Kidney glomerular epithelial cell (primary cell): ENCODE measurements around the gene ZCCHC12.
A peak's percentile ranks its signal among the peaks of the same experiment; 100 is the strongest.
"Not testable (repeated sequence)": the region's sequence is repeated elsewhere in the genome, so short reads cannot be mapped to it uniquely, and the experiment has no call there.

Experiments
- DNase-seq: peaks from one replicate; lab custom pipeline; 2025; lab: John Stamatoyannopoulos, UW

Gene ZCCHC12

DNA sequence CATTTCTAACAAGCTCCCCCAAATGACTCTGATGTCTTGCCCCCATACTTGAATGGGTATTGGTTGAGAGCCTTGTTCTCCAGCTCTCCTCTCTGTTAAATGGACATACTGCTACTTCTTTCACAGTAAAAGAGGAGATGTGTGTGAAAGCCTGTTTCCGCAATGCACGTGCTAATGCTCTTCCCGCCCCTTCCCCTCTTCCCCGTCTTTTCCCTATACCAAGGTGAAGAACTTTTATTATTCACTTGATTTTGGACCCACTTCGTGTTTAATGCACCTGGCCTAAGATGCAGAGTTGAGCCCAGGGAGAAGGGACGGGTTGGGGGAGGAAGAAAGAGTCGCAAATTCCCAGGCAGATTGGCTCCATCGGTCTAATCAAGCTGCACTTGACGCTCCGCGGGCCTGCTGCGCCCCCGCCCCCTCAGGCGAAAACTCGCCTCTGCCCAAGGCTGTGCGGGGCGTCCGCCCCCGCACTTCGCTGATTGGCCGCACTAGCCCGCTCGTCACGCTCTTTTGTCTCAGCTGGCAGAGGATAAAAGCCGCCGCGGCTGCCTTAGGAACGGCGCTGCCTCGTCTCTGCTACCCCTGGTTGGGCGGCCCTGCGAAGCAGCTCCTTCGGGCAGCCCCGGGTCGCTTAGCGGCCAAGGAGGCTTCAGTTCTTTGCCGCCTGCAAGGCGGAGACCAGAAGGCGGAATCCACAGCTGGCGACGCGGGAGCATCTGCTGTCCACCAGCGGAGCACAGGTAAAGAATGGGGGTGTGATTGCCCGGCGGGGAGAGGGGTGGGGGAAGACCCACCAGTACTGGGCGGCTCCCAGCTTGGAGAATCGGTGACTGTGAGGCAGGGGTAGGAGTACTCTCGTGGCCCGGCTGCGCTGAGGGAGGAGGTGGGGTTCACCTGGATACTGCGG lies at the start of gene ZCCHC12:
Gene ZCCHC12 (plus strand): TSS at position 562 of the 910 bp plus-strand sequence. CDS start 1,421 bp downstream, outside the sequence.
- no peak for DNase-seq

DNA sequence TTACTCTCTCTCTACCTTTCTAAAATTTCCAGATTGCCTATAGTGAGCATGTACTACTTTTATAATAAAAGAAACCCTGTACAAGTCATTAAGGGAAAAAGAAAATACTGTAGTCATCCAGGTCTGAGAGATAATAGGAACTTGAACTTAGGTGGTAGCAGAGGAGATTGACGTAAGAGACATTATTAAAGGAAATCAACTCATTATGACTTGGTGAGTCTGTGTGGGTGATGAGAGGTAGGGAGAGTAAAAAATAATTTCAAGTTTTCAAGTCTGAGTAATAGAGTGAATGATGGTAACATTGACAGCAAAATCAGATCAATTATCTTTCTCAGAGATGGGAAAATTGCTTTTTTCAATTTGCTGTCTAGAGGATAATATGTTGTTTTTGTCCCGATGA lies 44.0 kb upstream of the ZCCHC12 start:
- no peak for DNase-seq

DNA sequence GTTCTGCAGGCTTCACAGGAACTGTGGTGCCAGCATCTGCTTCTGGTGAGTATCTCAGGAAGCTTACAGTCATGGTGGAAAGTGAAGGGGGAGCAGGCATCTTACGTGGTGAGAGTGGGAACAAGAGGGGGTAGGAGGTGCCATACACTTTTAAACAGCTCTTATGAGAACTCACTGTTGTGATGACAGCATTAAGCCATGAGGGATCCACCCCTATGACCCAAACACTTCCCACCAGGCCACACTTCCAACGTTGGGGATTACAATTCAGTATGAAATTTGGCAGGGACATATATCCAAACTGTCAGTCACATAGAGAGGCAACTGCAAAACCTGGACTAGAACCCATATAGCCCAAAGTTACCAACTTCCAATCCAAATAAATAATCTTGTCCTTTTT lies 43.1 kb upstream of the ZCCHC12 start:
- DNase-seq = no peak

DNA sequence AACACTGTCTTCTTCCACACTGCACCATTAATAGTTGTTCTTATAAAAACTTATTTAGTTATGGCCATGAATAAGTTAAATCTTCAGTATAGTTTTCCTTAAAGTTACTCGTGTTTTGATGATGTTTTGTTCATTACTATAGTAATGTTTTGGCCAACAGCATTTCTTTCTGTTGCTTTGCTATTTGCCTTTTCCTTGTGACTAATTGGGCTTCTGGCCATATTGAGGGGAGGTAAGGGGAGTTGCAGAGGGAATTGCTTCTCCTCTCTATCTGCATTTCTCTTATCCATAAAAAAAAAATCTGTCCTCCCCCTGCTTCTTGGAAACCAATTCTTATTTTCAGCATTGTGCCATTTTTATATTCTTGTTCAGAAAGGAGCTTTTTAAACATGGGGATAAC lies 42.7 kb upstream of the ZCCHC12 start:
- DNase-seq = no peak

DNA sequence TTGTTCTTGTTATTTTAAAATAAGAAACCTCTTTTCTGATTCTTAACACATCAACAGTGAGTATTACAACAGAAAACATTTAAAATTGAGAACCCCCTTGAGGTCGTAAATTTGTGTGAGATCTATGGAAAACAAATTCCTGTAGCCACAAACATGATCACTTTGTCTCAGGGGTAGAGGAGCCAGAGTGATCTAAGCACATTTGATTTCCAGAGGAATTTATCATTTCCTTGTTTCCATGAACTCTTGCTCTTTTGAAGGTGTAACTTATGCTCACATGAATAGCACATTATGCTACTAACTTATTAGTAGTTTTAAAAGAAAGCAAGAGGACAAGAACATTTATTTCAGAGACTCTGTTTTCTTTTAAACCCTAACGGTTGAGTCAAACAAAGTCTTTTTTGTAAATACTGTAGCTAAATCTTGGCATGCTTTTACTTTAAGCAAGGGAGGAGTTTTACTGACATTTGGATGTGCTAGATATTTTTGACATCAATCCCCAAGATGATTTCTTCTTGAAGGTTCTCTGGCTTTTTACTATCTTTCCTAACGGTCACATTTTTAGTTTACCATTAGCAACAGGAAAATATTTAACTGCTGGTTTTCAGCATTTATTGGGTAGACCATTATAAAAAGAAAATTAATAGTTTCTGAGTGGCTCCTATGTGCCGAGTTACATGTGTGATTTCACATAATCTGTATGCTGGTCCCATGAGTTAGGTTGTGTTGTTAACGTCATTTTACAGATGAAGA lies 27.9 kb upstream of the ZCCHC12 start:
- no peak for DNase-seq

DNA sequence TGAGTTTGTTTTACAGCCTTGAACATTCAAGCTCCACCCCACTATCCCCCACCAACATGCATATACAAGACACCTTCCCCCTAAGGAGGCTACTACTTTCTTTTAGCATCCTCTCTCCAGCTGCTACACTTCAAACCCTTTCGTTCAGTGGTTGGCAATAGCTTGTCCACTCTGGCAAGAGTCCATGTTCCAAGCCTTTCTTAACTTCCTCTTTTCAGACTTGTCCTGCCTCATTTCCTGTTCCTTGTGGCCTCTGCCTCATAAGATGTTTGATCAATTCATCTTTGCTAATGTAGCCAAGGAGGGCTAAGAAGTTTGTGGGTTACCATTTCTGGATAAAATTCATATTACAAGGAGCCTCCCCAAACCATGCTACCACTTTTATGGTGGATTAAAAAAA lies 20.8 kb upstream of the ZCCHC12 start:
- no peak for DNase-seq

DNA sequence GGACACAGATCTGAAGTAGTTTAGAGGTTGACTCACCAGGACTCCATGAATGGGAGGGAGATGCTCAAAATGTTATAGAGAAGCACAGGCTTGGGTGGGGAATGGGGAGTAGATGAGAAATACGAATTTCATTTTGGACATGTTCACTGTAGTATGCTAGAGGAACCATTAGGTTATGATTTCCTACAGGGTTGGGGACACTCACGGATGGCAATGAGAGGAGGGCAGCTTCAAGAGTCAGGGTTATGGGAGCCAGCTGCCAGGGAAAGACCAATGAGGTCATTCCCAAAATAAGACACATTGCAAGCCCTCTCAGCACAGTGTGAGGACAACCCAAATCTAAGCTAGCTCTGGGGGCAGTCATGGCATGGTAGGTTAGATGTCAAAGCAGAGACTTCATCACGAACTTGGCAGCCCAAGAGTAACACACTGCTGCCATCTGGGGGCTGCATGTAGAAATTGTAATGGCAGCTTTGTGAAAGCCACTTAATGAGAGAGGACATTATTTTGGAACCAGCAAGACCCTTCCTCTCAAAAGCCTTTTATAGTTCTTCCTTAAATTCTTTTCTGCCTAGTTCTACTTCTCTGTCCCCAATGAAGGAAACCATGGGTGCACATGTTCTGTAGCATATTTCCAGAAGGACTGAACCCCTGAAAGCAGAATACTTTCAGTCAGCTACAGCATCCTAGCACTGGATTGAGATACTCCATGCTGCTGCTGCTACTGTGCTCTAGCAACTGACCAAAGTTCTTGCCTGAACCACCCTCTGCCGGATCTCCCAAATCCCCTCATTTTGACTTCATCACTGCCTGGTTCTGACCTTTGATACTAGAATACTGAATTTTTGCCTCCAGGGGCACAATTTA lies 16.2 kb upstream of the ZCCHC12 start:
- DNase-seq = no peak

DNA sequence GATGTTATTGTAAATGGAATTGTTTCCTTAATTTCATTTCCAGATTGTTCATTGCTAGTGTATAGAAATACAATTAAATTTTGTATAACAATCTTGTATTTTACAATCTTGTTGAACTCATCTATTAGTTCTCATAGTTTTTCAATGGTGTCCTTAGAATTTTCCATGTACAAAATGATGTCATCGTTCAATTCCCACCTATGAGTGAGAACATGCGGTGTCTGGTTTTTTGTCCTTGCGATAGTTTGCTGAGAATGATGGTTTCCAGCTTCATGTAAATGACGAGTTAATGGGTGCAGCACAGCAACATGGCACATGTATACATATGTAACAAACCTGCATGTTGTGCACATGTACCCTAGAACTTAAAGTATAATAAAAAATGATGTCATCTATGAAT lies 6.4 kb upstream of the ZCCHC12 start:
- DNase-seq = not testable (repeated sequence)

DNA sequence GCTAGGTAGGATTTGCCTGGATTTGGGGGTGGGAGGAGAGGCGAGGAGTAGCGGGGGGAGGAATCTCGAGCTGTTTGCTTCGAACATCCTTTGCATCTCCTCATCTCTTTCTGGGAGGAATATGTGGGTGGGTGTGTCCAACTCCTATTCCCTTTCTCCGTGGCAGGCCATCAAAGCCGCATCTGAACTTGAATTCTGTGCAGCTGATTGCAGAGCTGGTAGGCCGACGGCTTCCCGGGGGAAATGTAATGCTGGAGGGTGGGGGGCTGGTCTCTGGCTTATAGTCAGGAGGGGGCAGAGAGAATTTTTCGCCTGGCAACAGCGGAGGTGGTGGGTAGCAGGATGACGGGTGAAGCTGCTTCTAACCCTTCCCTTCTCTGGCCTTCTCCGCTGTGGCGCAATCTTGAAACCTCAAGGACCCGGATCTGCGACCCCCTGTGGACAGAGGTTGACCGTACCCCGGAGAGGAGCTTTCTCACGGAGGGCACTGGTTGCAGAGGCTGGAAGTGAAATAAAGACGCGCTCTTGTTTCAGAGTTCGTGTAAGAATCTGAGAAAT lies 628 bp downstream of the ZCCHC12 start:
- DNase-seq = no peak

DNA sequence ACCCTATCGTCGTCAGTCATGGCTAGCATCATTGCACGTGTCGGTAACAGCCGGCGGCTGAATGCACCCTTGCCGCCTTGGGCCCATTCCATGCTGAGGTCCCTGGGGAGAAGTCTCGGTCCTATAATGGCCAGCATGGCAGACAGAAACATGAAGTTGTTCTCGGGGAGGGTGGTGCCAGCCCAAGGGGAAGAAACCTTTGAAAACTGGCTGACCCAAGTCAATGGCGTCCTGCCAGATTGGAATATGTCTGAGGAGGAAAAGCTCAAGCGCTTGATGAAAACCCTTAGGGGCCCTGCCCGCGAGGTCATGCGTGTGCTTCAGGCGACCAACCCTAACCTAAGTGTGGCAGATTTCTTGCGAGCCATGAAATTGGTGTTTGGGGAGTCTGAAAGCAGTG lies 1.6 kb downstream of the ZCCHC12 start:
- DNase-seq = no peak

DNA sequence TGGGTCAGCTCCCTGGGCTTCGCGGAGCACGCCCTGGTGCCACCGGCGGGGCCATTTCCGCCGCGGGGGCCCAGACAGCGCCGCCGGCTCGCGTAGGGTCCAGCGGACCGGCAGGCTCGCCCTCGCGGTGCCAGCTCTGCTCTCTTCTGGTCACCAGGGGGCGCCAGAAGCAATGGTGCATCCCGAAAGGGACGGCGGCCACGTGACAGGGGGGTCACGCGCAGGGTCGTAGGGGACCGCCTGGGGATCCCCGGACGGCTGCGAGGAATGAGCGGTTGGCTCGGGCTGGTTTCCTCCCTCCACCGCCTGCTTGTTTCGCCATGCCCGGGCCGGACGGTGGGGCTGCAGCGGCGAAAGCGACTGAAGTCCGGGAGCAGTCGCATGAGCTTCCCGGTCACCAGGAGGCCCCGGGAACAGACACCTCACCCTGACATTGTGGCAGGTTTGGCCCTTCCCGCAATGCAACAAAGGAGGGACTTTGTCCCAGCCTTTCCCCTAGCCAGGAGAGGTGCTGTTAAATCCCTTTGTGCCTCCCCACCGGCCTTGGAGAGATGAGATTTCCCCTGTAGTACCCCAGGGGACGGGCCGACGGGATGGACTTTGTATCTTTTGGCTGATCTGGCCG lies 15.8 kb downstream of the ZCCHC12 start:
- peak; percentile 8 for DNase-seq

DNA sequence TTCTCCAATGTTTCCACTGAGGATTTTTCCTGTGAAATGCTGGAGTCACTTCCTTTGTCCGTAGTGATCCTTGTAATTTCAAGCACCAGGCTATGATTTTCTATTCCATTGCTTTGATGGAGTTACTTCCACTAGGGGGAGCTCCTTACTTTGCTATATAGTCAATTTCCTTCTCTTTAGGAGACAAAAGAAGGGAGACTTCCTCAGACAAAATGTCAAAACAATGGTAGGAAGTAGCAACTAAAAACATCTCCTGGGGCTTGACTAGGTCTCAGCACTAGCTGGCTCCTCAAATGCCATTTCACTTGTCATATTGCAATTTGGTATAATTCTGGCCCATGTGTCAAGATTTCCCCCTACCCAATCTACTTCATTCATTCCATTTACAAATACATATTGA lies 24.1 kb downstream of the ZCCHC12 start:
- peak; percentile 14 for DNase-seq

DNA sequence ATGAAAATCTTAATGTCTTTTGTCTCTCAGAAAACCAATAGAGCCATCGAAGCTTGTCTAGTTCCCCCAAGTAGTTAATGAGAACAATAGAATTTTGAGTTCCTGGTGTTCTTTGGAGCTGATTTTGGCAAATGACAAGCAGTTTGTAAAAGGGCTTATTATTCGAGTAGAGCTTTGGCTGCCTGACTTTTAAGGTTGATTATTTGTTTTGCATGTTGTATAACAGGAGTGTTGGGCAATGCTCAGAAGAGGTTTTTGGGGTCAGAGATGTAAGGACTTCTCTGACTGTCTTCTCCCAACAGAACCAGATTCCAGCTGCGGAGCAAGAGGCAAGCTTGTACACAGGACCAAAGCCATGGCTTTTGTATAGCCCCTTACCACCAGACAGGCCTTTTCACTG lies 30.0 kb downstream of the ZCCHC12 start:
- no peak for DNase-seq

DNA sequence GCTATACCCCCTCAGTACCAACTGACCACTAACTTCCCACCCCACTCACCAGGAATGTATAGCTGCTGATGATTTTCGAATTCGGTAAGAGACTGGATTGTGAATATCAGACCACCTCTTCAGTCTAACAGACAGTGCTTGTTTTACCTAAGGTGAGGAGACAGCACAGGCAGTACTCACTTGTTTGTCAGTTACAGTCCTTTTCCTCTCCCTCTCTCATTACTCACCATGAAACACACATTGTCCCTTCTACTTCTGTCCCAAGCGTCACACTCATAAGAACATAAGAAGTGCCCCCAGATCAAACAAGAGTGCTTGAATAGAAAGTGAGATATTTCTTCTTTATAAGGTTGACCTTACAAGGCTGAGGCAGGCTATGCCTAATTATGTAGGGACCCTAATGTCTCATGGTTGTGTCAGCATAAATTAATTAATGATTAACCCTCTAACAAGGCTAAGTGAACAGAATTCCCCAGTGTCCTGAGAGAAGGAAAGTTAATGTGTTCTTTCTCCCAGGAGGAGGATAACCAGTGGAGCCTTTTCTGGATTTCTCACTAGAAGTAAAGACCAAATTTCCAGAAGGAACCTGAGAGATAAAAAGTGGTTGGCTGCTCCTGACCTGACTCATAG lies 32.2 kb downstream of the ZCCHC12 start:
- peak; percentile 26 for DNase-seq

DNA sequence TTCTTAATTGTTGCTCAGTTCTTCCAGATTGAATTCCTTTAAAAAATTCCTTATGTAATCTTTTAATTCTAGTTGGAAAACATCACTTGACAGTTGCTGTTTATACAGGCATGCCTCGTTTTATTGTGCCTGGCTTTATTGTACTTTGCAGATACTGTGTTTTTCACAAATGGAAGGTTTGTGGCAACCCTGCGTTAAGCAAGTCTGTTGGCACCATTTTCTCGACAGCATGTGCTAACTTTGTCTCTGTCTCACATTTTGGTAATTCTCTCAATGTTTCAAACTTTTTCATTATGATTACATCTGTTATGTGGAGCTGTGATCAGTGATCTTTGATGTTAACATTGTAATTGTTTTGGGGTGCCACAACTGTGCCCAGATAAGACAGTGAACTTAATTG lies 33.4 kb downstream of the ZCCHC12 start:
- no peak for DNase-seq

DNA sequence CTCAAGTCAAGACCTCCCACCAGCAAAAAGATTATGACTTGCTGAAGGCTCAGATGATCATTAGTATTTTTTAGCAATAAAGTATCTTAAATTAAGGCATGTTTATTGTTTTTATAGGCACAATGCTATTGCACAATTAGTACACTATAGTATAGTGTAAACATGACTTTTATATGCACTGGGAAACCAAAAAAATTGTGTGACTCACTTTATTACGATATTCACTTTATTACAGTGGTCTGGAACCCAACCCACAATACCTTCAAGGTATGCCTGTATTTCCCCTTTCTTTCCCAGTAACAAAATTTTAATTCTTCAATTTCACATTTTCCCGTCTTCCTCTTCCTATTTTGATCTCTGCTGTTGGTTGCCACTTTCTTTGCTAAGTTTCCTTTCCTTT lies 37.7 kb downstream of the ZCCHC12 start:
- DNase-seq = no peak

DNA sequence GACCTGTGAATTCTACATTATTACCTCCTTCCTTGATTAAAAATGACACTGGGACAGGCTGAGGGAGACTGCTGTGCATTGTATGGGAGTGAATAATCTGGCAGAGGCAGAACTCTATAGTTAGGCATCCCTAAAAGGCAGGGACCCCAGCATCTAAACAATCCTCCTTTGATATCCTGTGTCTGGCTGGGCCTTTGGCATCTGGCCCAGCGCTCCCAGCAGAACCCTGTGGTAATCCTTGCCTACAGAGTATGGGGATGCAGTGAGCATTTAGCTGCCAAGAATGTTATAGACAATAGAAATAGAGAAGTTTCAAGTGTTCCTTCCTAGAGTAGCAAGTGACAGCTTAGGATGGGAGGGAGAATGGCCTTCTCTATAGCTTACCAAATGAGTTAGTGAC lies 38.5 kb downstream of the ZCCHC12 start:
- DNase-seq = no peak

DNA sequence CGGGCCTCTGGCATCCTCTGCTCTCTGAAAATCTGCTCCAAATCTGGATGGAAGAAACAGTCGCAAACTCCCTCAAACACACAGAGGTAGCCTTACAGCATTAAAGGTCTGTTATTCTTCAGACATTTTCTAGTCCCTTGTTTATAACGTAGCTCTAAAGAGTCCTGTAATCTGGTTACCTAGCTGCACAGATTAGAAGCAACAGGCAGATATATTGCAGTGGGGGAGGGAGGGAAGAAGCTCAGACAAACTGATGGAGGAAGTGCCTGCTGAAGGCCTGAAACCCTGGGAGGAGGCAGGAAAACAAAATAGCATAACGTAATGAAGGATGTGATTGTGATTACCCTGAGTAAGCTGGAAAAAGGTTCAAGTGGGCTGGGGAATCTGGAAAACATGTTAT lies 39.4 kb downstream of the ZCCHC12 start:
- DNase-seq = no peak

DNA sequence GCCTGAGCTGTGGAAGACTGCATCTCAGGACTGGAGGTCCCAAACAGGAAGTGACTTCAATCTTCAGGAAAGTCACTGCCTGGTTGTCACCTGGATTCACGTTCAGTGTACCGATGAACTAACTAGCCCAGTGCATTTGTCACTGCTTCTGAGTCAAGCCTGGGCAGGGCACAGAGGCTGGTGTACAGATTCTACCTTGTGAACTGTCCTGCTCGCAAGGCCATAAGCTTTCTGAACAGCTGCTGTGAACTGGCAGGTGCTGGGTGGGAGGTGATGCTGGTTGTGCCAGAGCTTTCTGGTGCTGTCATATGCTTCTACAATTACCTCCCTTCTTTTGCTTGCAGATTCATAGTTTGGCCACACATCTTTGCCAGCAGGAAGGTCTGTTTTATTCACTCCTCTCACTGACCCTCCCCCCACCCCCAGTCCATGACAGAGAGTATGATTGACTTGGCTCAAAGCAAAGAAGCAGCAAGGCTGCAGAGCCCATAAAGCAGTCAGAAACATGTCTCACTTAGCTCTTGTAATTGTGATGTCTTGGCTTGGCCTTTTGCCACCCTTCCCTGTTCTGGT lies 40.5 kb downstream of the ZCCHC12 start:
- DNase-seq = no peak

DNA sequence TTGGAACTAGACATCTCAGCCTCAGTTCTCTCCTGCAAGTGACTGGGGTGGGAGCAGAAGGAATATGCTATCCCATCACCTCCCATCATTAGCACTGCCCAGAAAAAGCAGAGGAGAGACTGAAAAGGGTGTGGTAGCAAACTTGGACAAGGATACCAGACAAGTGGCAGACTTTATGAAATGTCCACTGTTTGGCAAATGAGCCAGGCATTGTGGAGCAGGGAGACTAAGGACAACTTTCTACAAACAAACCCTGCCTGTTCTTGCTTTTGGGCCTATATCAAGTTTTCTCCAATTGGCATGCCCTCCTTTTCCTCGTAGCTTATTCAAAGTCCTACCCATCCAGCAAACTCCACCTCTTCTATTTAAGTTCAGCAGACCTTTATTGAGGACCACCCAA lies 41.6 kb downstream of the ZCCHC12 start:
- no peak for DNase-seq

DNA sequence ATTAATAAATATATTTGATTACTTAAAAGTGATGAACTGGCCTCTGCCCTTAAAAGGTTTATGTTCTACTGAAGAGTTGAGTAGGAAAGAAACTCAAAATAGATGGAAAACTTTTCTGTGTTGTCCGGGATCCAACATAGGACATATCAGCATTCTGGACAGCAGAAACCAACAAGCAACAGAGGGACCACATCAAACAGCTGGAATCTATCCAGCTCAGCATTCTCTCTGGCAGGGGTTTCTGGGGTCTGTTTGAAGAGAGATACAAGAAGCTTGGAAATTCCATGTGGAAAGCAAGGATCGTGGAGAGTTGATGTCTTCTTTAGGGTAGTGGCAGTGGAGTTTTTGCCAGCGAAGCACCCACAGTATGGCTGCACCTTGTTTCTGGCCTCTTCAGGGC lies 43.6 kb downstream of the ZCCHC12 start:
- DNase-seq = no peak
